HEK293 (cell line): Measurements from ENCODE around the gene UNC93B1.

ENCODE experiments used
- ZNF274 ChIP-seq, 2 experiments: fragments of 200-500 bp in 1 of 2; fragments of 450-650 bp in 1 of 2; sonication (Bioruptor generic) in 1 of 2; formaldehyde crosslinking in 1 of 2; IDR thresholded peaks; 2 replicates each; pipeline versions ENCODE4 v1.5.1 to v1.6.1; 2014 to 2016; ENCODE audit warnings: borderline replicate concordance in 1 of 2, inconsistent platforms in 1 of 2, low read length in 1 of 2, missing biosample characterization in 1 of 2, missing genetic modification characterization in 1 of 2
- TF ChIP-seq, protein P1 (sequence below): fragments of 450-650 bp; formaldehyde crosslinking; IDR thresholded peaks from 2 replicates; pipeline ENCODE4 v1.5.1; 2016; ENCODE audit warnings: missing biosample characterization, missing genetic modification characterization
- TF ChIP-seq, protein P2 (sequence below): fragments of 450-650 bp; formaldehyde crosslinking; IDR thresholded peaks from 2 replicates; pipeline ENCODE4 v1.5.1; 2016; ENCODE audit warnings: missing biosample characterization, missing genetic modification characterization
- TF ChIP-seq, protein P3 (sequence below): fragments of 450-650 bp; formaldehyde crosslinking; IDR thresholded peaks from 2 replicates; pipeline ENCODE4 v1.5.1; 2017; ENCODE audit warnings: missing biosample characterization, missing genetic modification characterization

DNA sequence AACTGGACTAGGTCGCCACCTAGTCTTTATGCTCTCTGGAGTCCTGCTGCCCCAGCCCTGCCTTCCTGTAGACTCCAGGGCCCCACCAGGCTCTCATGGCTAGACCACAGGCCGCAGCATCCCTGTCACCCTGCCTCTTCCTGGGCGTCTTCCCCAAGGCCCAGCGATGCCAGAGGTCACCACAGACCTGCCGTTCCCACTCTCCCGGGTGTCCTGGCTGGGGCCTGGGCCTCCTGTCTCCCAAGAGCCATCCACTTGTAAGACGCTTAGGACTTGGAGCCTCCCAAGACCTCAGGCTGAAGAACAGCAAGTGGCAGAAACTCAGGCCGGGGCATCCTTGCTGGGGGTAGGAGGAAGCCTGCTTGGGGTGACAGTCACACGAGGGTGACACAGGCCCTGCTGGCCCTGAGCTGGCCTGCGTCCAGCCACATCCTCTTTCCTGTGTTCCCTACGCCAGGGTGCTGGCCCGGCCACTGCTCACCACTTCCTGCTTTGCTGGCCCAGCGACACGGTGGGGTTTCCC, 32.9 kb upstream of the UNC93B1 start:
- TF ChIP-seq, protein P1, sequence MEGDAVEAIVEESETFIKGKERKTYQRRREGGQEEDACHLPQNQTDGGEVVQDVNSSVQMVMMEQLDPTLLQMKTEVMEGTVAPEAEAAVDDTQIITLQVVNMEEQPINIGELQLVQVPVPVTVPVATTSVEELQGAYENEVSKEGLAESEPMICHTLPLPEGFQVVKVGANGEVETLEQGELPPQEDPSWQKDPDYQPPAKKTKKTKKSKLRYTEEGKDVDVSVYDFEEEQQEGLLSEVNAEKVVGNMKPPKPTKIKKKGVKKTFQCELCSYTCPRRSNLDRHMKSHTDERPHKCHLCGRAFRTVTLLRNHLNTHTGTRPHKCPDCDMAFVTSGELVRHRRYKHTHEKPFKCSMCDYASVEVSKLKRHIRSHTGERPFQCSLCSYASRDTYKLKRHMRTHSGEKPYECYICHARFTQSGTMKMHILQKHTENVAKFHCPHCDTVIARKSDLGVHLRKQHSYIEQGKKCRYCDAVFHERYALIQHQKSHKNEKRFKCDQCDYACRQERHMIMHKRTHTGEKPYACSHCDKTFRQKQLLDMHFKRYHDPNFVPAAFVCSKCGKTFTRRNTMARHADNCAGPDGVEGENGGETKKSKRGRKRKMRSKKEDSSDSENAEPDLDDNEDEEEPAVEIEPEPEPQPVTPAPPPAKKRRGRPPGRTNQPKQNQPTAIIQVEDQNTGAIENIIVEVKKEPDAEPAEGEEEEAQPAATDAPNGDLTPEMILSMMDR: no peak
- TF ChIP-seq, protein P2, sequence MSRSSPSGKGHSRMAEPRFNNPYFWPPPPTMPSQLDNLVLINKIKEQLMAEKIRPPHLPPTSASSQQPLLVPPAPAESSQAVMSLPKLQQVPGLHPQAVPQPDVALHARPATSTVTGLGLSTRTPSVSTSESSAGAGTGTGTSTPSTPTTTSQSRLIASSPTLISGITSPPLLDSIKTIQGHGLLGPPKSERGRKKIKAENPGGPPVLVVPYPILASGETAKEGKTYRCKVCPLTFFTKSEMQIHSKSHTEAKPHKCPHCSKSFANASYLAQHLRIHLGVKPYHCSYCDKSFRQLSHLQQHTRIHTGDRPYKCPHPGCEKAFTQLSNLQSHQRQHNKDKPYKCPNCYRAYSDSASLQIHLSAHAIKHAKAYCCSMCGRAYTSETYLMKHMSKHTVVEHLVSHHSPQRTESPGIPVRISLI: no peak
- TF ChIP-seq ZNF274 (IDR thresholded peaks at IDR 0.05; ENCODE audit: low read length) (no peak), ZNF274 (tag by site-specific recombination; IDR thresholded peaks at IDR 0.05; ENCODE audit: borderline replicate concordance) (no peak)
- TF ChIP-seq, protein P3, sequence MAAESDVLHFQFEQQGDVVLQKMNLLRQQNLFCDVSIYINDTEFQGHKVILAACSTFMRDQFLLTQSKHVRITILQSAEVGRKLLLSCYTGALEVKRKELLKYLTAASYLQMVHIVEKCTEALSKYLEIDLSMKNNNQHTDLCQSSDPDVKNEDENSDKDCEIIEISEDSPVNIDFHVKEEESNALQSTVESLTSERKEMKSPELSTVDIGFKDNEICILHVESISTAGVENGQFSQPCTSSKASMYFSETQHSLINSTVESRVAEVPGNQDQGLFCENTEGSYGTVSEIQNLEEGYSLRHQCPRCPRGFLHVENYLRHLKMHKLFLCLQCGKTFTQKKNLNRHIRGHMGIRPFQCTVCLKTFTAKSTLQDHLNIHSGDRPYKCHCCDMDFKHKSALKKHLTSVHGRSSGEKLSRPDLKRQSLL: no peak
